ENCODE results near the gene ETV7.
A peak's percentile ranks its signal among the peaks of the same experiment; 100 is the strongest.
"Not testable (repeated sequence)": the region's sequence is repeated elsewhere in the genome, so short reads cannot be mapped to it uniquely, and the experiment has no call there.

ETV7 gene

GRCh38 chr6:36387440-36388303 lies at the start of gene ETV7:
Gene ETV7, minus strand, starts transcription at chr6:36387669. Its CDS starts 128 bp downstream, at chr6:36387541.
- DNase-seq (ENCODE audit: low read depth in 2 of 2): peak; percentile 7 to 24

GRCh38 chr6:36436466-36436865 lies 49.0 kb upstream of the ETV7 start:
- no peak for DNase-seq (ENCODE audit: low read depth in 2 of 2)

- no peak for DNase-seq (ENCODE audit: low read depth in 2 of 2)
Observed at GRCh38 chr6:36432151-36432671, 44.7 kb upstream of the ETV7 start.

GRCh38 chr6:36431197-36431596 lies 43.7 kb upstream of the ETV7 start:
- DNase-seq (ENCODE audit: low read depth in 2 of 2): no peak

- no peak for DNase-seq (ENCODE audit: low read depth in 2 of 2)
Observed at GRCh38 chr6:36430351-36430750, 42.9 kb upstream of the ETV7 start.

GRCh38 chr6:36428911-36429310 lies 41.4 kb upstream of the ETV7 start:
- no peak for DNase-seq (ENCODE audit: low read depth in 2 of 2)

- DNase-seq (ENCODE audit: low read depth in 2 of 2): no peak
Observed at GRCh38 chr6:36426622-36427021, 39.2 kb upstream of the ETV7 start.

GRCh38 chr6:36423101-36423824 lies 35.8 kb upstream of the ETV7 start:
- DNase-seq (ENCODE audit: low read depth in 2 of 2): peak; percentile 97

GRCh38 chr6:36422714-36423100 lies 35.2 kb upstream of the ETV7 start:
- no peak for DNase-seq (ENCODE audit: low read depth in 2 of 2)

GRCh38 chr6:36419310-36419709 lies 31.8 kb upstream of the ETV7 start:
- DNase-seq (ENCODE audit: low read depth in 2 of 2): no peak

- no peak for DNase-seq (ENCODE audit: low read depth in 2 of 2)
Observed at GRCh38 chr6:36418558-36418957, 31.1 kb upstream of the ETV7 start.

- no peak for DNase-seq (ENCODE audit: low read depth in 2 of 2)
Observed at GRCh38 chr6:36414481-36414880, 27.0 kb upstream of the ETV7 start.

- no peak for DNase-seq (ENCODE audit: low read depth in 2 of 2)
Observed at GRCh38 chr6:36413489-36414480, 26.3 kb upstream of the ETV7 start.

- not testable (repeated sequence) for DNase-seq (ENCODE audit: low read depth in 2 of 2)
Observed at GRCh38 chr6:36409718-36410117, 22.2 kb upstream of the ETV7 start.

- DNase-seq (ENCODE audit: low read depth in 2 of 2): no peak
Observed at GRCh38 chr6:36404164-36404563, 16.7 kb upstream of the ETV7 start.

- DNase-seq (ENCODE audit: low read depth in 2 of 2): no peak
Observed at GRCh38 chr6:36402481-36402880, 15.0 kb upstream of the ETV7 start.

GRCh38 chr6:36399970-36400369 lies 12.5 kb upstream of the ETV7 start:
- DNase-seq (ENCODE audit: low read depth in 2 of 2): no peak

GRCh38 chr6:36392621-36393020 lies 5.2 kb upstream of the ETV7 start:
- no peak for DNase-seq (ENCODE audit: low read depth in 2 of 2)

- DNase-seq (ENCODE audit: low read depth in 2 of 2): no peak
Observed at GRCh38 chr6:36389353-36389752, 1.9 kb upstream of the ETV7 start.

GRCh38 chr6:36386495-36387439 lies 702 bp downstream of the ETV7 start:
- peak in 1 of 2 experiments; percentile 6 for DNase-seq (ENCODE audit: low read depth in 2 of 2)
